Endothelial cell (in vitro differentiated cells): ENCODE measurements around the gene NRM. TPM values are rescaled to one million over a fixed set of nuclear protein-coding genes. Genes with fewer than 3 reads are reported as not detected.

Source experiments
- DNase-seq: peaks from one replicate; pipeline ENCODE4 v3.0.0; 2021; ENCODE audit warnings: low spot score
- H3K27ac Mint-ChIP-seq: one replicate; pipeline ENCODE4 v1.8.0; 2021; ENCODE audit warnings: mixed read lengths, inconsistent platforms; ENCODE audit not compliant: unreplicated experiment
- H3K27me3 Mint-ChIP-seq: one replicate; pipeline ENCODE4 v1.8.0; 2021; ENCODE audit warnings: mild to moderate bottlenecking, moderate library complexity, mixed read lengths, inconsistent platforms; ENCODE audit not compliant: unreplicated experiment
- H3K36me3 Mint-ChIP-seq: one replicate; pipeline ENCODE4 v1.8.0; 2021; ENCODE audit warnings: mild to moderate bottlenecking, low read depth, mixed read lengths, inconsistent platforms; ENCODE audit not compliant: unreplicated experiment
- H3K4me1 Mint-ChIP-seq: one replicate; pipeline ENCODE4 v1.8.0; 2021; ENCODE audit warnings: mild to moderate bottlenecking, mixed read lengths, inconsistent platforms; ENCODE audit not compliant: unreplicated experiment
- H3K4me3 Mint-ChIP-seq: one replicate; pipeline ENCODE4 v1.8.0; 2021; ENCODE audit warnings: mild to moderate bottlenecking, mixed read lengths, inconsistent platforms; ENCODE audit not compliant: unreplicated experiment
- H3K9me3 Mint-ChIP-seq: one replicate; pipeline ENCODE4 v1.8.0; 2021; ENCODE audit warnings: mixed read lengths, inconsistent platforms; ENCODE audit not compliant: unreplicated experiment
- CTCF ChIP-seq: fragments of 200-600 bp; sonication (generic); IDR thresholded peaks from one replicate; pipeline ENCODE4 v1.5.0; 2021; ENCODE audit warnings: antibody characterized with exemption; ENCODE audit not compliant: unreplicated experiment
- total RNA-seq: library from RNA; stranded (reverse); fragmentation: NEBNext Ultra II Directional; extraction: Animal tissue kit (Norgen Biotek cat#: 25700); gene quantifications from one replicate; pipeline ENCODE4 v1.2.1, GENCODE V29; 2021; ENCODE audit not compliant: unreplicated experiment

The NRM gene
- total RNA-seq, 1 donor from 2014 or later = 26.0 TPM

GRCh38 chr6:30682143-30683117 is 8.4 kb downstream of the NRM start:
- no peak for TF ChIP-seq CTCF
- H3K27me3 Mint-ChIP-seq = peaks cover 27% of the 10 kb centered on the region
- H3K4me1 Mint-ChIP-seq = peaks cover 55% of the 10 kb centered on the region
- peak overlapping the region; percentile 99 for H3K27ac Mint-ChIP-seq
- peaks cover 40% of the 10 kb centered on the region for H3K36me3 Mint-ChIP-seq
- peak overlapping the region; percentile 100 for H3K4me3 Mint-ChIP-seq
- DNase-seq = peak; percentile 90
- no peaks in the 10 kb centered on the region for H3K9me3 Mint-ChIP-seq

DNA sequence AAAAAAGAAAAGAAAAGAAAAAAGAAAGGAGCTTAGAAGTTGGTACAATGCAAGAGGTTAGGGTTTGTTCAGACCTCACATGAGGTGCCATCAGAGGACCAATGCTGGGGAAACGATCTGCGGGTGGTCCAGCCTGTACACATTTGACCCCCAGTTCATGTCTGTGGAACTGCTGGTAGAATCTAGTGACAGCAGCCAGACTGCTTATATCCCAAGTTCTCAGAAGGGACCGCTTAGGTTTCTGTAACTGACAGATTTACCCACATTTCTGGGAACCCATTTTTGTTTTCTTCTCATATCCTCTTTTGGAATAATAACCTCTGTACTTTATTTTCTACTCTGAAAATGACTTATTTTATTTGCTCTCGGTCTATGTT is 9.0 kb downstream of the NRM start:
- TF ChIP-seq CTCF = no peak
- peaks cover 27% of the 10 kb centered on the region for H3K27me3 Mint-ChIP-seq
- no peak for DNase-seq
- peaks cover 40% of the 10 kb centered on the region for H3K36me3 Mint-ChIP-seq
- H3K27ac Mint-ChIP-seq = peak overlapping the region; percentile 93
- H3K4me1 Mint-ChIP-seq = peaks cover 55% of the 10 kb centered on the region
- peak overlapping the region; percentile 100 for H3K4me3 Mint-ChIP-seq
- H3K9me3 Mint-ChIP-seq = no peaks in the 10 kb centered on the region

DNA sequence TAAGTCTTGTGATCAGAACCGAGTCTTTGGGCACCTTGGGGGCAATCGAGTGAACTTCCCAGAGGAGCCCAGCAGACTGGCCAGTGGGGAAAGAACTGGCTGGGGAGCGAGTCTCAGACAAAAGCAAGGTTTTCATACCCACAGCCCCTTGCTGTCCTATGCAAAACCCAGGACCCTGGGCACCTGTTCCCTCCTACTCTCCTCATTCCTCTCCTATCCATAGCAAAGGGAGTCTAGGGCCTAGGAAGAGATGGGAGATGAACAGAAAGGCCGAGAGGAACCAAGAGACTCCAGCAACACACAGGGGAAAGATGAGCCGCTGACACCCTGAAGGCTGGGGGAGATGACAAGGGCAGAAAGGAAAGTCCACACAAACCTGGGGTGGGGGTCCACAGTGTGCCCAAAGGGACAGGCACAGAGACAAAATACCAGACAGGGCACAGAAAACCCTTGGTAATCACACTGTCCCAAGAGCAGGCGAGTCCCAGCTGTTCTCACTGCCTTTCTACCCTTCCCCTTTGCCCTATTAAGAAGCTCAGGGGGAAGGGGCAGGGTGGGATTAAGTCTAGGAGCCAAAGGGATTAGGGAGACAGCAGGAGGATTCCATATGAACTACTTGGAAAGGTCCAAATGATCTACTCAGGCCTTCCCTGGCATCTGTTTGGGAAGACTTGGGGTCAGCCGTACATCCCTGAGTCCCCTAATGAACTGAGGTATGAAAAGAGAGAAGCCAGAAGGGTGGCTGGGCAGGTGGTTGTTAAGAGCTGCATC is 10.8 kb downstream of the NRM start:
- no peak for TF ChIP-seq CTCF
- Mint-ChIP-seq H3K27me3 (peaks cover 16% of the 10 kb centered on the region), H3K4me1 (peaks cover 50% of the 10 kb centered on the region)

GRCh38 chr6:30678964-30679726 is 11.6 kb downstream of the NRM start:
- Mint-ChIP-seq H3K27ac (no peak overlapping the region), H3K9me3 (no peaks in the 10 kb centered on the region), H3K4me1 (peaks cover 47% of the 10 kb centered on the region), H3K27me3 (peaks cover 13% of the 10 kb centered on the region), H3K4me3 (peak overlapping the region; percentile 86), H3K36me3 (peaks cover 32% of the 10 kb centered on the region)
- peak; percentile 97 for DNase-seq
- TF ChIP-seq CTCF = peak; percentile 80

More for the DNA sequence above, 10.8 kb downstream of the NRM start:
- no peak overlapping the region for H3K27ac Mint-ChIP-seq
- H3K36me3 Mint-ChIP-seq = peaks cover 35% of the 10 kb centered on the region
- H3K9me3 Mint-ChIP-seq = no peaks in the 10 kb centered on the region
- peak overlapping the region; percentile 86 for H3K4me3 Mint-ChIP-seq
- DNase-seq = no peak
